GM12878 (cell line): ENCODE measurements around the gene MTHFS. TPM values are rescaled to one million over a fixed set of nuclear protein-coding genes. Genes with fewer than 3 reads are reported as not detected.

Experiments used
- ASH2L ChIP-seq: fragments of 300-600, 200-600 bp; sonication (generic); IDR thresholded peaks from 2 replicates; pipeline ENCODE4 v1.6.1; 2017; ENCODE audit warnings: low read depth, mild to moderate bottlenecking, borderline replicate concordance
- ATF2 ChIP-seq: IDR thresholded peaks from 2 replicates; pipeline ENCODE4 v1.6.1; 2012; ENCODE audit warnings: low read length, inconsistent platforms
- BRCA1 ChIP-seq: IDR thresholded peaks from 2 replicates; pipeline ENCODE4 v1.6.1; 2011; ENCODE audit warnings: low read depth, low read length, improper control_type of control experiment
- CBX5 ChIP-seq: sonication (generic); IDR thresholded peaks from 2 replicates; pipeline ENCODE4 v1.6.1; 2016; ENCODE audit warnings: low read depth, moderate library complexity, mild to moderate bottlenecking, inconsistent platforms
- CREB1 ChIP-seq: IDR thresholded peaks from 2 replicates; pipeline ENCODE4 v1.6.1; 2012; ENCODE audit warnings: low read depth, mild to moderate bottlenecking, inconsistent platforms
- CTCF ChIP-seq, 3 experiments: IDR thresholded peaks in 2 of 3; conservative IDR thresholded peaks in 1 of 3; 2 replicates each; pipeline ENCODE4 v1.5.1; 2011; ENCODE audit warnings: low read depth in 3 of 3, low read length in 3 of 3, mild to moderate bottlenecking in 3 of 3, control low read depth in 2 of 3, moderate library complexity in 2 of 3, inconsistent platforms in 1 of 3, mixed read lengths in 1 of 3; ENCODE audit not compliant: control insufficient read depth in 2 of 3, insufficient read depth in 1 of 3; ENCODE audit errors: extremely low read depth in 1 of 3
- ESRRA ChIP-seq: IDR thresholded peaks from 2 replicates; pipeline ENCODE4 v1.6.1; 2012; ENCODE audit warnings: mild to moderate bottlenecking, low read length, improper control_type of control experiment
- EZH2 ChIP-seq: IDR thresholded peaks from 2 replicates; pipeline ENCODE4 v1.6.1; 2012; ENCODE audit warnings: low read depth, mild to moderate bottlenecking, control low read depth, inconsistent platforms, low read length, borderline replicate concordance; ENCODE audit not compliant: control insufficient read depth
- FOXM1 ChIP-seq: IDR thresholded peaks from 2 replicates; pipeline ENCODE4 v1.6.1; 2012; ENCODE audit warnings: low read depth, mild to moderate bottlenecking, inconsistent platforms, low read length, moderate library complexity
- HDAC6 ChIP-seq: fragments of 200-600 bp; sonication (generic); IDR thresholded peaks from one replicate; pipeline ENCODE4 v1.8.0; 2017; ENCODE audit warnings: antibody characterized with exemption; ENCODE audit not compliant: unreplicated experiment
- IRF4 ChIP-seq: IDR thresholded peaks from 2 replicates; pipeline ENCODE4 v1.6.1; 2011; ENCODE audit warnings: low read depth, low read length
- JUNB ChIP-seq: IDR thresholded peaks from 2 replicates; pipeline ENCODE4 v1.6.1; 2016; ENCODE audit warnings: antibody characterized with exemption, mild to moderate bottlenecking
- KLF5 ChIP-seq: fragments of 450-650 bp; IDR thresholded peaks from 2 replicates; pipeline ENCODE4 v1.6.1; 2014; ENCODE audit warnings: mild to moderate bottlenecking; ENCODE audit not compliant: partially characterized antibody
- LARP7 ChIP-seq: fragments of 450-650 bp; IDR thresholded peaks from 2 replicates; pipeline ENCODE4 v1.6.1; 2017; ENCODE audit warnings: mild to moderate bottlenecking
- MEF2A ChIP-seq: IDR thresholded peaks from 2 replicates; pipeline ENCODE4 v1.6.1; 2011; ENCODE audit warnings: low read depth, mild to moderate bottlenecking, low read length, moderate library complexity; ENCODE audit not compliant: insufficient read depth
- NBN ChIP-seq: fragments of 450-650 bp; IDR thresholded peaks from 2 replicates; pipeline ENCODE4 v1.6.1; 2016
- NFYB ChIP-seq: IDR thresholded peaks from 2 replicates; pipeline ENCODE4 v1.6.1; 2011; ENCODE audit warnings: low read depth, mild to moderate bottlenecking, low read length, improper control_type of control experiment, moderate library complexity; ENCODE audit not compliant: insufficient read depth
- PAX5 ChIP-seq: IDR thresholded peaks from 2 replicates; pipeline ENCODE4 v1.6.1; 2011; ENCODE audit warnings: low read depth, low read length, borderline replicate concordance
- PBX3 ChIP-seq: IDR thresholded peaks from 2 replicates; pipeline ENCODE4 v1.6.1; 2011; ENCODE audit warnings: mild to moderate bottlenecking, low read depth, low read length, moderate library complexity; ENCODE audit not compliant: insufficient replicate concordance
- POLR2AphosphoS2 ChIP-seq: IDR thresholded peaks from 2 replicates; pipeline ENCODE4 v1.6.1; 2011; ENCODE audit warnings: low read depth, mild to moderate bottlenecking, low read length, improper control_type of control experiment, moderate library complexity
- RAD21 ChIP-seq: IDR thresholded peaks from 2 replicates; pipeline ENCODE4 v1.6.1; 2011; ENCODE audit warnings: mild to moderate bottlenecking, low read depth, low read length, moderate library complexity; ENCODE audit not compliant: insufficient read depth
- RB1 ChIP-seq: fragments of 450-650 bp; formaldehyde crosslinking; IDR thresholded peaks from 2 replicates; pipeline ENCODE4 v1.6.1; 2017; ENCODE audit warnings: mild to moderate bottlenecking, borderline replicate concordance
- SIX5 ChIP-seq: IDR thresholded peaks from 2 replicates; pipeline ENCODE4 v1.6.1; 2011; ENCODE audit warnings: mild to moderate bottlenecking, low read depth, low read length, moderate library complexity; ENCODE audit not compliant: severe bottlenecking
- SMAD1 ChIP-seq: fragments of 450-650 bp; IDR thresholded peaks from 2 replicates; pipeline ENCODE4 v1.6.1; 2018; ENCODE audit warnings: mild to moderate bottlenecking, low read depth; ENCODE audit not compliant: partially characterized antibody
- SREBF1 ChIP-seq: IDR thresholded peaks from 2 replicates; pipeline ENCODE4 v1.6.1; 2012; ENCODE audit warnings: mild to moderate bottlenecking, low read length
- SRF ChIP-seq, 2 experiments: IDR thresholded peaks; 2 replicates each; pipeline ENCODE4 v1.6.1; 2011; ENCODE audit warnings: low read depth in 2 of 2, low read length in 2 of 2, mild to moderate bottlenecking in 1 of 2, moderate library complexity in 1 of 2
- SUPT20H ChIP-seq: IDR thresholded peaks from 2 replicates; pipeline ENCODE4 v1.6.1; 2011; ENCODE audit warnings: low read depth, mild to moderate bottlenecking, low read length, moderate library complexity, borderline replicate concordance; ENCODE audit not compliant: control insufficient read depth
- TARDBP ChIP-seq: IDR thresholded peaks from 2 replicates; pipeline ENCODE4 v1.6.1; 2016; ENCODE audit warnings: borderline replicate concordance
- ZNF217 ChIP-seq: fragments of 450-650 bp; IDR thresholded peaks from 2 replicates; pipeline ENCODE4 v1.6.1; 2017; ENCODE audit warnings: antibody characterized with exemption, mild to moderate bottlenecking
- ZNF384 ChIP-seq: IDR thresholded peaks from 2 replicates; pipeline ENCODE4 v1.6.1; 2012; ENCODE audit warnings: low read depth, mild to moderate bottlenecking, low read length, improper control_type of control experiment, borderline replicate concordance
- ZNF622 ChIP-seq: fragments of 450-650 bp; IDR thresholded peaks from 2 replicates; pipeline ENCODE4 v1.6.1; 2017; ENCODE audit warnings: mild to moderate bottlenecking, inconsistent platforms
- polyA plus RNA-seq, 11 experiments: library from polyadenylated mRNA; depleted of rRNA in 4 of 11; unstranded in 6 of 11; stranded (reverse) in 5 of 11; fragments of >200 nt; fragmentation: Nextera tagmentation in 4 of 11; fragmentation: Illumina TruSeq in 1 of 11; extraction: Ambion mirVana in 4 of 11; extraction: Trizol in 1 of 11; gene quantifications; 1 replicate in 1 of 11; 2 replicates in 10 of 11; pipeline versions ENCODE4 v1.2.1 to v1.2.3, GENCODE V29; 2011 to 2016; ENCODE audit warnings: inconsistent platforms in 2 of 11, missing spikeins in 2 of 11, low read depth in 1 of 11
- total RNA-seq, 4 experiments: library from RNA; depleted of rRNA in 3 of 4; stranded (reverse); fragments of >200 nt in 3 of 4; fragmentation: Illumina TruSeq in 1 of 4; extraction: Trizol in 1 of 4; gene quantifications; 2 replicates each; pipeline versions ENCODE4 v1.2.1 to v1.2.3, GENCODE V29; 2013 to 2021

The MTHFS gene
- total and polyA plus RNA-seq, 10 of the 15 experiments (the other 5 are each of a cell fraction or from before 2014, with no cell fraction given) = 14.0 to 81.9 (median 31.8) TPM

GRCh38 chr15:79923079-79923514 lies 26.3 kb upstream of the MTHFS start (continued):
- TF ChIP-seq PBX3 (no peak), NBN (no peak), ZNF217 (no peak), MEF2A (no peak), NFYB (no peak), ASH2L (peak; percentile 55; the same call in 1 of the 2 replicates), PAX5 (no peak), BRCA1 (no peak), ZNF622 (no peak), JUNB (no peak), SREBF1 (no peak), TARDBP (no peak), SUPT20H (no peak), FOXM1 (no peak), CBX5 (no peak), SMAD1 (no peak), IRF4 (no peak), CTCF (IDR thresholded peaks at IDR 0.05 in 2 of 3, conservative IDR thresholded peaks at IDR 0.05 in 1 of 3; ENCODE audit: control insufficient read depth in 2 of 3, extremely low read depth in 1 of 3, insufficient read depth in 1 of 3, low read depth in 3 of 3, low read length in 3 of 3) (no peak), RAD21 (no peak), EZH2 (no peak), CREB1 (no peak), POLR2AphosphoS2 (no peak), ZNF384 (no peak), LARP7 (peak; percentile 90), RB1 (no peak; the same call in 1 of the 2 replicates), SIX5 (no peak), SRF (IDR thresholded peaks at IDR 0.05; ENCODE audit: low read depth in 2 of 2, low read length in 2 of 2) (0 out of 4 replicates have a peak, but pooled peaks of 1 of the 2 experiments have one; percentile 9), ESRRA (no peak), KLF5 (no peak), HDAC6 (no peak), ATF2 (no peak)
